Peyer's patch (tissue), 4 donors: ENCODE results near the gene EIF3D.

ENCODE experiments used
- CTCF ChIP-seq, 6 experiments: fragments of 450-650 bp in 4 of 6; fragments of 200-600 bp in 2 of 6; sonication (generic) in 1 of 6; IDR thresholded peaks; one replicate each; pipeline ENCODE4 v1.5.1; 2017 to 2019; ENCODE audit warnings: antibody characterized with exemption in 6 of 6, mild to moderate bottlenecking in 3 of 6, moderate library complexity in 1 of 6
- POLR2A ChIP-seq, 2 donors: fragments of 450-650 bp; IDR thresholded peaks; one replicate each; pipeline ENCODE4 v1.5.1; 2017; ENCODE audit warnings: antibody characterized with exemption in 2 of 2, mild to moderate bottlenecking in 2 of 2, moderate library complexity in 2 of 2

GRCh38 chr22:36514766-36515165 lies 14.2 kb downstream of the EIF3D start:
- no peak for TF ChIP-seq CTCF (IDR thresholded peaks at IDR 0.05)
- no peak for TF ChIP-seq POLR2A (IDR thresholded peaks at IDR 0.05)
